Sigmoid colon (tissue), 4 donors: ENCODE results near the gene TTLL4.

Experiments used
- POLR2A ChIP-seq, 2 donors: fragments of 450-650 bp; IDR thresholded peaks; one replicate each; pipeline ENCODE4 v1.6.1; 2016; ENCODE audit warnings: antibody characterized with exemption in 2 of 2, mild to moderate bottlenecking in 2 of 2, moderate library complexity in 2 of 2
- POLR2AphosphoS5 ChIP-seq, 4 donors: sonication (generic); formaldehyde crosslinking; IDR thresholded peaks; one replicate each; pipeline ENCODE4 v1.6.1; 2017; ENCODE audit warnings: antibody characterized with exemption in 4 of 4
- TF ChIP-seq, protein P1 (sequence below), 4 experiments: fragments of 450-650 bp in 3 of 4; fragments of 200-600 bp in 1 of 4; IDR thresholded peaks; one replicate each; pipeline ENCODE4 v1.5.1; 2016 to 2019; ENCODE audit warnings: antibody characterized with exemption in 4 of 4, mild to moderate bottlenecking in 3 of 4, moderate library complexity in 2 of 4

DNA sequence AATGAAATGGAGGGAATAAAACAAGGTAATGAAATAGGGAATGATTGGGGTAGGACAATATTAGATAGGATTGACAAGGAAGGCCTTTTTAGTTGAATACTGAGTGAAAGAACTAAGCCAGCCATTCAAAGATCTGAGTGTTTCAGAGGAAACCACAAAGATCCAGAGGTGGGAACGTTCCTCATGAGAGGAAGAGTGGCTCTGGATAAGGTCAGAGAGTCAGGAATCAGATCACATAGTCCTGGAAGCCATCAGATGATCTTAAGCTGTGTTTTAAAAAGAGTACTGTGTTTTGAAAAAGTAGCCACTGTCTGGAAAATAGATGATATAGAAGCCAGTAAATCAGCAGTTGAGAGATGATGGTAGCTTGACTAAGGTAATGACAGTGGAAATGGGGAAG lies 11.8 kb downstream of the TTLL4 start:
- TF ChIP-seq POLR2A (IDR thresholded peaks at IDR 0.05) (no peak), POLR2AphosphoS5 (IDR thresholded peaks at IDR 0.05) (no peak)
- TF ChIP-seq, protein P1, sequence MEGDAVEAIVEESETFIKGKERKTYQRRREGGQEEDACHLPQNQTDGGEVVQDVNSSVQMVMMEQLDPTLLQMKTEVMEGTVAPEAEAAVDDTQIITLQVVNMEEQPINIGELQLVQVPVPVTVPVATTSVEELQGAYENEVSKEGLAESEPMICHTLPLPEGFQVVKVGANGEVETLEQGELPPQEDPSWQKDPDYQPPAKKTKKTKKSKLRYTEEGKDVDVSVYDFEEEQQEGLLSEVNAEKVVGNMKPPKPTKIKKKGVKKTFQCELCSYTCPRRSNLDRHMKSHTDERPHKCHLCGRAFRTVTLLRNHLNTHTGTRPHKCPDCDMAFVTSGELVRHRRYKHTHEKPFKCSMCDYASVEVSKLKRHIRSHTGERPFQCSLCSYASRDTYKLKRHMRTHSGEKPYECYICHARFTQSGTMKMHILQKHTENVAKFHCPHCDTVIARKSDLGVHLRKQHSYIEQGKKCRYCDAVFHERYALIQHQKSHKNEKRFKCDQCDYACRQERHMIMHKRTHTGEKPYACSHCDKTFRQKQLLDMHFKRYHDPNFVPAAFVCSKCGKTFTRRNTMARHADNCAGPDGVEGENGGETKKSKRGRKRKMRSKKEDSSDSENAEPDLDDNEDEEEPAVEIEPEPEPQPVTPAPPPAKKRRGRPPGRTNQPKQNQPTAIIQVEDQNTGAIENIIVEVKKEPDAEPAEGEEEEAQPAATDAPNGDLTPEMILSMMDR (IDR thresholded peaks at IDR 0.05): no peak
